ENCODE measurements around the gene TNNI2.
"Not testable (repeated sequence)": the region's sequence is repeated elsewhere in the genome, so short reads cannot be mapped to it uniquely, and the experiment has no call there.

GRCh38 chr11:1813356-1813755 lies 25.4 kb upstream of the TNNI2 start:
- TF ChIP-seq POLR2A, CTCF (IDR thresholded peaks at IDR 0.05): not testable (repeated sequence)
